HEK293T (cell line): ENCODE results near the gene SPEF2.

ENCODE experiments used
- ELF4 ChIP-seq: fragments of 450-650 bp; IDR thresholded peaks from 2 replicates; pipeline ENCODE4 v1.6.1; 2017; ENCODE audit warnings: antibody characterized with exemption
- FOXK2 ChIP-seq: fragments of 450-650 bp; IDR thresholded peaks from 2 replicates; pipeline ENCODE4 v1.6.1; 2016; ENCODE audit warnings: mild to moderate bottlenecking
- NFRKB ChIP-seq: fragments of 450-650 bp; IDR thresholded peaks from 2 replicates; pipeline ENCODE4 v1.6.1; 2016; ENCODE audit warnings: mild to moderate bottlenecking, moderate library complexity
- SUZ12 ChIP-seq: fragments of 450-650 bp; IDR thresholded peaks from 2 replicates; pipeline ENCODE4 v1.6.1; 2016; ENCODE audit warnings: mild to moderate bottlenecking

- no peak for TF ChIP-seq FOXK2
- no peak for TF ChIP-seq SUZ12
- no peak for TF ChIP-seq NFRKB
- no peak for TF ChIP-seq ELF4
Observed at GRCh38 chr5:35685161-35685560, 67.5 kb downstream of the SPEF2 start.
